Ovary (tissue), 9 donors: Measurements from ENCODE around the gene SETBP1. TPM values are rescaled to one million over a fixed set of nuclear protein-coding genes. Genes with fewer than 3 reads are reported as not detected.

ENCODE experiments used
- DNase-seq, 5 donors: peaks; one replicate each; pipeline ENCODE4 v3.0.0-alpha.2; 2019 to 2020
- H3K27ac ChIP-seq, 2 donors: fragments of 200-600 bp; one replicate each; pipeline versions ENCODE4 v1.5.1 to v1.8.0; 2019 to 2022
- H3K27me3 ChIP-seq: fragments of 200-600 bp; one replicate; pipeline ENCODE4 v1.8.0; 2022
- H3K36me3 ChIP-seq: fragments of 200-600 bp; sonication (generic); one replicate; pipeline ENCODE4 v1.5.1; 2019
- H3K4me1 ChIP-seq: one replicate; pipeline ENCODE4 v1.8.1; 2013; ENCODE audit warnings: mild to moderate bottlenecking, moderate library complexity; ENCODE audit not compliant: insufficient read depth
- H3K4me3 ChIP-seq: fragments of 200-600 bp; sonication (generic); one replicate; pipeline ENCODE4 v1.5.1; 2017
- H3K9me3 ChIP-seq, 2 donors: fragments of 200-600 bp in 1 of 2; sonication (generic) in 1 of 2; one replicate each; pipeline versions ENCODE4 v1.5.1 to v1.8.1; 2013 to 2019; ENCODE audit warnings: mild to moderate bottlenecking in 1 of 2, moderate library complexity in 1 of 2
- EP300 ChIP-seq: sonication (generic); formaldehyde crosslinking; IDR thresholded peaks from one replicate; pipeline ENCODE4 v1.6.1; 2017; ENCODE audit warnings: antibody characterized with exemption
- POLR2A ChIP-seq: fragments of 450-650 bp; IDR thresholded peaks from one replicate; pipeline ENCODE4 v1.6.1; 2017; ENCODE audit warnings: antibody characterized with exemption, mild to moderate bottlenecking, moderate library complexity
- WGBS, 3 donors: extraction: QIAGEN DNeasy Blood & Tissue Kit in 1 of 3; methylation state at CpG; one replicate each; pipeline versions ENCODE4 v1.1.5 to v1.1.7; 2013 to 2017; 5-methylcytosine and 5-hydroxymethylcytosine counted together
- intact Hi-C, 4 donors: fragments of 100-400 bp; cut with DNase I; formaldehyde crosslinking; loops; one replicate each; pipeline versions ENCODE4 v1.11.0 to v1.15.1; 2022 to 2023
- polyA plus RNA-seq, 2 donors: library from polyadenylated mRNA; stranded (reverse); fragments of 200-250 nt in 1 of 2; fragments of 350-450 nt in 1 of 2; fragmentation: Illumina TruSeq in 1 of 2; extraction: RNeasy Lipid Tissue Mini Kit (QIAGEN cat#74804) in 1 of 2; gene quantifications; one replicate each; pipeline ENCODE4 v1.2.3, GENCODE V29; 2013 to 2014
- total RNA-seq, 7 donors: library from RNA; depleted of rRNA in 2 of 7; stranded (reverse); fragments of >200 nt in 2 of 7; fragmentation: NEBNext Ultra II Directional in 3 of 7; extraction: Animal tissue kit (Norgen Biotek cat#: 25700) in 3 of 7; gene quantifications; one replicate each; pipeline versions ENCODE4 v1.1.0 to v1.2.4, GENCODE V29; 2016 to 2023
- TF ChIP-seq, protein P1 (sequence below), 3 donors: fragments of 450-650 bp in 2 of 3; fragments of 200-600 bp in 1 of 3; IDR thresholded peaks; one replicate each; pipeline versions ENCODE4 v1.5.1 to v1.8.0; 2016 to 2022; ENCODE audit warnings: antibody characterized with exemption in 3 of 3, mild to moderate bottlenecking in 1 of 3
- donor health status: DM: no; HTN: no; CAD: no; lungs with moderate emphysema.
- donor health status: DM: no; HTN: no; CAD: no.
- donor health status: Bipolar disorder and iron deficiency.
- donor health status: DM: yes; HTN: yes; CAD: no.
- donor health status: DM: no; HTN: no; CAD: no.
- donor health status: DM: yes; HTN: yes; CAD: no.

The SETBP1 gene
- total and polyA plus RNA-seq, 9 donors: 7.8 to 53.7 (median 28.4) TPM

DNA sequence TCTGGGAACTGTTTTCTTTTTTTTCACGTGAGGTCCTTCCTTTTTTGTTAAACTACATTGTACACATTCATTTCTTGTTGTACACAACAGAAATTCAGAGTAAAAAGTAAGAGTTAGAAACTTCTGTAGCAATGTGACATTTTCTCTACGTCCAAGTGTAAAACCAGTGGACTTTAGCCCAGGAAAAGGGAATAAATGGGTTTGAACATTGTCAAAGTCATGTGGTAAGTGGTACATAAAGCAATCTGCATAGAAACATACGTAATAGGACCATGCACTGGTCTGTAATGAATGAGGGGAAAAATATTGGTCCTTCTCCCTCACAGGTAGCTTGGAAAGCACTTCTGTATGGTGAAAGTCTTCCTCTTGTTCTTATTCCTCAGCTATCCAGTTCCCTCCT, 421.4 kb downstream of the SETBP1 start:
- intact Hi-C loops: no loop called here
- TF ChIP-seq EP300 (no peak), POLR2A (no peak)
- TF ChIP-seq, protein P1, sequence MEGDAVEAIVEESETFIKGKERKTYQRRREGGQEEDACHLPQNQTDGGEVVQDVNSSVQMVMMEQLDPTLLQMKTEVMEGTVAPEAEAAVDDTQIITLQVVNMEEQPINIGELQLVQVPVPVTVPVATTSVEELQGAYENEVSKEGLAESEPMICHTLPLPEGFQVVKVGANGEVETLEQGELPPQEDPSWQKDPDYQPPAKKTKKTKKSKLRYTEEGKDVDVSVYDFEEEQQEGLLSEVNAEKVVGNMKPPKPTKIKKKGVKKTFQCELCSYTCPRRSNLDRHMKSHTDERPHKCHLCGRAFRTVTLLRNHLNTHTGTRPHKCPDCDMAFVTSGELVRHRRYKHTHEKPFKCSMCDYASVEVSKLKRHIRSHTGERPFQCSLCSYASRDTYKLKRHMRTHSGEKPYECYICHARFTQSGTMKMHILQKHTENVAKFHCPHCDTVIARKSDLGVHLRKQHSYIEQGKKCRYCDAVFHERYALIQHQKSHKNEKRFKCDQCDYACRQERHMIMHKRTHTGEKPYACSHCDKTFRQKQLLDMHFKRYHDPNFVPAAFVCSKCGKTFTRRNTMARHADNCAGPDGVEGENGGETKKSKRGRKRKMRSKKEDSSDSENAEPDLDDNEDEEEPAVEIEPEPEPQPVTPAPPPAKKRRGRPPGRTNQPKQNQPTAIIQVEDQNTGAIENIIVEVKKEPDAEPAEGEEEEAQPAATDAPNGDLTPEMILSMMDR (IDR thresholded peaks at IDR 0.05): no peak
- DNase-seq: no peak
- H3K4me1 ChIP-seq: no peaks in the 10 kb centered on the region
- WGBS, 3 donors: 96 to 97% (median 96%) methylated on average over 3 of the region's 3 CpGs
- H3K4me3 ChIP-seq: no peak overlapping the region
- no peaks in the 10 kb centered on the region for H3K36me3 ChIP-seq
- no peaks in the 10 kb centered on the region for H3K9me3 ChIP-seq
- no peaks in the 10 kb centered on the region for H3K27me3 ChIP-seq
- H3K27ac ChIP-seq: no peak overlapping the region

DNA sequence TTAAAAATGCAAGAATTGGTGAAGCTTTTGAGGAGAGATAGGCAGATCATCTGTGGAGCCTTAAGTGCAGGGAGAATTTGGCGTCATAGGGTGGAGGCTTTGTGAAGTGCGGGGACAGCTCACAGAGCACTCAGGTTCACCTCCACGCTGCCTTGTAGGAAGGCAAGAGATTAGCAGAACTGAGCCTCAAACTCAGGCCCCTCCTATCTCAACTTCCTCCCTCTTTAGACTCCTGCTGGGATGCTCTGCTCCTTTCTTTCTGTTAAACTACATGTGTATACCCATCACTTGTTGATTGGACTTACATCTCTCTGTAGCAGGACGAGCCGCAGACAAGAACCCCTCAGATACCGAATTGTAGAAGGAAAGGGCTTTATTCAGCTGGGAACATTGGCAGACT, 422.2 kb downstream of the SETBP1 start:
- intact Hi-C loops: no loop called here
- no peak for DNase-seq
- Histone ChIP-seq H3K4me1 (no peaks in the 10 kb centered on the region), H3K27ac (no peak overlapping the region), H3K27me3 (no peaks in the 10 kb centered on the region), H3K4me3 (no peak overlapping the region), H3K9me3 (no peaks in the 10 kb centered on the region), H3K36me3 (no peaks in the 10 kb centered on the region)
- WGBS, 3 donors: 92 to 94% (median 93%) methylated on average over 6 of the region's 6 CpGs
- TF ChIP-seq POLR2A (no peak), EP300 (no peak)
- TF ChIP-seq, protein P1 (IDR thresholded peaks at IDR 0.05): no peak

GRCh38 chr18:45103319-45104048, 422.8 kb downstream of the SETBP1 start:
- no peaks in the 10 kb centered on the region for H3K9me3 ChIP-seq
- H3K27me3 ChIP-seq: no peaks in the 10 kb centered on the region
- DNase-seq: no peak
- 90 to 93% (median 92%) methylated on average over 5 of the region's 5 CpGs for WGBS, 3 donors
- no peak overlapping the region for H3K27ac ChIP-seq
- intact Hi-C loops: no loop called here
- no peak overlapping the region for H3K4me3 ChIP-seq
- no peaks in the 10 kb centered on the region for H3K4me1 ChIP-seq
- TF ChIP-seq, protein P1 (IDR thresholded peaks at IDR 0.05): no peak
- TF ChIP-seq POLR2A (no peak), EP300 (no peak)
- no peaks in the 10 kb centered on the region for H3K36me3 ChIP-seq

DNA sequence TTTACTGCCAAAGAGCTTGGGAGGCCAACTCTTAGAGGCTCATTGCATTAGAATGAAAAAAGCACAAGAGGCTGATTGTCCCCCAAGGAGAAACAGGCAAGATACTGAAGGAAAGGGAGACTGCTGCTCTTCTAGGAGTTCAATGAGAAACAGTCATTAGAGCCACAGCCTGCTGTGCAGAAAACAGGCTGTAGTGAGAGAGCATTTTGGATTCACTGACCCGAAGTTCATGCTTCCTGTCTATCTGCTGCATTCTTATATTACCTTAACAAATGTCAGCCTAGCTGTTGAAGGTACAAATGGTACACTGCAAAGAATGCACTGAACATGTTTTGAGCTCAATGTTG, 423.3 kb downstream of the SETBP1 start:
- intact Hi-C loops: no loop called here
- 70 to 86% (median 70%) methylated on average over 1 of the region's 1 CpG for WGBS, 3 donors
- Histone ChIP-seq H3K36me3 (no peaks in the 10 kb centered on the region), H3K27ac (no peak overlapping the region), H3K4me3 (no peak overlapping the region), H3K27me3 (no peaks in the 10 kb centered on the region), H3K4me1 (no peaks in the 10 kb centered on the region), H3K9me3 (no peaks in the 10 kb centered on the region)
- DNase-seq: no peak
- no peak for TF ChIP-seq POLR2A
- no peak for TF ChIP-seq EP300
- TF ChIP-seq, protein P1 (IDR thresholded peaks at IDR 0.05): no peak
